Stimulated activated CD8-positive, alpha-beta memory T cell treated with anti-CD3 and anti-CD28 coated beads, Interleukin-15, amount 100 ng/mL, for 1 hour (primary cell): ENCODE measurements around the gene PRH2.

Experiments
- DNase-seq: peaks from one replicate; pipeline ENCODE4 v3.0.0-alpha.2; 2020; ENCODE audit warnings: low read depth

PRH2 gene

GRCh38 chr12:10928746-10929286, at the start of gene PRH2:
PRH2 (plus strand) TSS chr12:10929236; CDS start chr12:10929274, 38 bp downstream.
- no peak for DNase-seq

- no peak for DNase-seq
Observed at GRCh38 chr12:10884086-10884725, 44.8 kb upstream of the PRH2 start, which contains the start of gene PRH1. PRH1 (minus strand) TSS chr12:10884255; CDS start chr12:10884217, 38 bp downstream.

- no peak for DNase-seq
Observed at GRCh38 chr12:10889226-10889625, 39.8 kb upstream of the PRH2 start.

GRCh38 chr12:10891937-10892336, 37.1 kb upstream of the PRH2 start:
- DNase-seq, result no peak

GRCh38 chr12:10896854-10897253, 32.2 kb upstream of the PRH2 start:
- DNase-seq, result no peak

GRCh38 chr12:10900530-10900929, 28.5 kb upstream of the PRH2 start:
- no peak for DNase-seq

- no peak for DNase-seq
Observed at GRCh38 chr12:10900972-10901371, 28.1 kb upstream of the PRH2 start.

GRCh38 chr12:10901427-10901826, 27.6 kb upstream of the PRH2 start:
- no peak for DNase-seq

- no peak for DNase-seq
Observed at GRCh38 chr12:10904686-10905085, 24.4 kb upstream of the PRH2 start.

- no peak for DNase-seq
Observed at GRCh38 chr12:10909462-10909861, 19.6 kb upstream of the PRH2 start, which contains the start of gene TAS2R13. TAS2R13 (minus strand) TSS chr12:10909562; CDS start chr12:10909298, 264 bp downstream.

GRCh38 chr12:10910380-10910779, 18.7 kb upstream of the PRH2 start:
- DNase-seq, result no peak

- DNase-seq, result no peak
Observed at GRCh38 chr12:10919809-10920208, 9.2 kb upstream of the PRH2 start.

GRCh38 chr12:10926269-10926668, 2.8 kb upstream of the PRH2 start:
- DNase-seq, result no peak

- no peak for DNase-seq
Observed at GRCh38 chr12:10936506-10936905, 7.5 kb downstream of the PRH2 start.

GRCh38 chr12:10939163-10939562, 10.1 kb downstream of the PRH2 start, which contains the start of gene TAS2R14:
TAS2R14 (minus strand) TSS chr12:10939263; CDS start chr12:10939207, 56 bp downstream.
- DNase-seq, result no peak

- no peak for DNase-seq
Observed at GRCh38 chr12:10940389-10940788, 11.4 kb downstream of the PRH2 start.

GRCh38 chr12:10941369-10941768, 12.3 kb downstream of the PRH2 start:
- no peak for DNase-seq

GRCh38 chr12:10941916-10942607, 13.0 kb downstream of the PRH2 start:
- DNase-seq, result no peak

GRCh38 chr12:10943167-10943566, 14.1 kb downstream of the PRH2 start:
- DNase-seq, result no peak

GRCh38 chr12:10952645-10953044, 23.6 kb downstream of the PRH2 start:
- no peak for DNase-seq

GRCh38 chr12:10956085-10956484, 27.0 kb downstream of the PRH2 start:
- no peak for DNase-seq

GRCh38 chr12:10957741-10958140, 28.7 kb downstream of the PRH2 start:
- no peak for DNase-seq

GRCh38 chr12:10959804-10960203, 30.8 kb downstream of the PRH2 start:
- DNase-seq, result no peak
